Tibial artery (tissue), 4 donors: ENCODE data around the gene IL20RA.

Experiments used
- DNase-seq, 2 donors: peaks; one replicate each; pipeline ENCODE4 v3.0.0-alpha.2; 2019
- H3K27ac ChIP-seq, 2 donors: fragments of 200-600 bp; sonication (generic) in 1 of 2; 1 replicate in 1 of 2; 2 replicates in 1 of 2; pipeline ENCODE4 v1.5.1; 2018 to 2019; ENCODE audit warnings: mild to moderate bottlenecking in 1 of 2
- H3K27me3 ChIP-seq, 2 donors: fragments of 200-600 bp; sonication (generic) in 1 of 2; one replicate each; pipeline versions ENCODE4 v1.5.1 to v1.6.0; 2016 to 2019
- H3K36me3 ChIP-seq, 3 donors: fragments of 200-600 bp; sonication (generic) in 2 of 3; one replicate each; pipeline ENCODE4 v1.5.1; 2016 to 2019; ENCODE audit warnings: mild to moderate bottlenecking in 2 of 3
- H3K4me1 ChIP-seq, 4 donors: fragments of 200-600 bp; sonication (generic) in 2 of 4; 1 replicate in 3 of 4; 2 replicates in 1 of 4; pipeline ENCODE4 v1.5.1; 2016 to 2019
- H3K4me3 ChIP-seq, 2 donors: fragments of 200-600 bp; sonication (generic) in 1 of 2; 1 replicate in 1 of 2; 2 replicates in 1 of 2; pipeline ENCODE4 v1.5.1; 2018 to 2019; ENCODE audit warnings: mild to moderate bottlenecking in 2 of 2
- H3K9me3 ChIP-seq, 3 donors: fragments of 200-600 bp; sonication (generic) in 1 of 3; one replicate each; pipeline ENCODE4 v1.5.1; 2016 to 2019
- CTCF ChIP-seq, 2 experiments: fragments of 200-600 bp in 1 of 2; fragments of 450-650 bp in 1 of 2; IDR thresholded peaks; one replicate each; pipeline ENCODE4 v1.5.1; 2017 to 2019; ENCODE audit warnings: antibody characterized with exemption in 2 of 2, mild to moderate bottlenecking in 1 of 2, moderate library complexity in 1 of 2
- intact Hi-C: fragments of 100-400 bp; cut with DNase I; formaldehyde crosslinking; loops from one replicate; pipeline ENCODE4 v1.15.0; 2023; ENCODE audit warnings: low total_unique reads

The IL20RA gene

DNA sequence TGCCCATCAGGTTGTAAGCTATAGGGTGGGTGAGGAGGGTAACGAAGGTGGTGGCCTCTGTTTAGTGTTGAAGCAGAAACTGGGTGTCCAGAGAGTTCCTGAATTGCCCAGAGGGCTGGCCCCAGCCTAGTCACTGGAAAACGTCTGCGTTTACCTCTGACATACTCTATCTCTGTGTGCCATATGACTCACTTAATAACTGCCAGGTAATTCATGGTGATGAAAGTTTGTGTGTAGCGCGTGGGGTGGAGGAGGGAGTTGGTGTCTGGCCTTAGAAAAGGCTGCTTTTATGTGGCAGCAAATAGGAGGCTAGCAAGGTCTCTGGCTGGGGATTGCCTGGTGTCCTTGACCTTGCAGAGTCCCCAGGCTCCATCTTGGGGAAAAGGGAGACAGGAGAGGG is 75.3 kb downstream of the IL20RA start:
- intact Hi-C loops, result no loop called here
- no peak for TF ChIP-seq CTCF (IDR thresholded peaks at IDR 0.05)
- Histone ChIP-seq H3K9me3 (no peaks in the 10 kb centered on the region), H3K36me3 (no peaks in the 10 kb centered on the region), H3K4me1 (peaks cover 0 to 3% (median 0%) of the 10 kb centered on the region in 4 donors), H3K27ac (no peak overlapping the region), H3K4me3 (no peak overlapping the region), H3K27me3 (peaks cover 0 to 10% of the 10 kb centered on the region in 2 donors)
- no peak for DNase-seq

DNA sequence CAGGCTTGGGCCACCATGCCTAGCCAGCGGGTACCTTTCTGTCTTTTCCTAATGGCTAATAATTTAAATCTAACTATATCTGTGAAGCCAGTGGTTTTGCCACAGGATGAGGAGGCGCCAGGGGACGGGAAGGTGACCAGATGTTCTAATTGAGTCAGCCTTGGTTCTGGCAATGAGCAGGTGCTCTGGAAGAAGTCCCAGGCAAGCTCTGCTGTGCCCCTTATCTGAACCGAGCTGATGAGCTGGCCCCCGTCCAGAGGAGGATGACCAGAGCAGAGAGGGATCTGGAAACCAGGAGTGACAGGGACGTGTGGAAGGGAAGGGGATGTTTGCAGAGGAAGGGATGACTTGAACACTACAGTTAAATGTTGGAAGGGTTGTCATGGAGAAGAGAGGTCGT is 75.9 kb downstream of the IL20RA start:
- DNase-seq, result no peak
- intact Hi-C loops, result no loop called here
- Histone ChIP-seq H3K4me3 (no peak overlapping the region), H3K27ac (no peak overlapping the region), H3K36me3 (no peaks in the 10 kb centered on the region), H3K9me3 (no peaks in the 10 kb centered on the region), H3K27me3 (peaks cover 0 to 10% of the 10 kb centered on the region in 2 donors), H3K4me1 (peaks cover 0 to 3% (median 0%) of the 10 kb centered on the region in 4 donors)
- TF ChIP-seq CTCF (IDR thresholded peaks at IDR 0.05), result no peak

DNA sequence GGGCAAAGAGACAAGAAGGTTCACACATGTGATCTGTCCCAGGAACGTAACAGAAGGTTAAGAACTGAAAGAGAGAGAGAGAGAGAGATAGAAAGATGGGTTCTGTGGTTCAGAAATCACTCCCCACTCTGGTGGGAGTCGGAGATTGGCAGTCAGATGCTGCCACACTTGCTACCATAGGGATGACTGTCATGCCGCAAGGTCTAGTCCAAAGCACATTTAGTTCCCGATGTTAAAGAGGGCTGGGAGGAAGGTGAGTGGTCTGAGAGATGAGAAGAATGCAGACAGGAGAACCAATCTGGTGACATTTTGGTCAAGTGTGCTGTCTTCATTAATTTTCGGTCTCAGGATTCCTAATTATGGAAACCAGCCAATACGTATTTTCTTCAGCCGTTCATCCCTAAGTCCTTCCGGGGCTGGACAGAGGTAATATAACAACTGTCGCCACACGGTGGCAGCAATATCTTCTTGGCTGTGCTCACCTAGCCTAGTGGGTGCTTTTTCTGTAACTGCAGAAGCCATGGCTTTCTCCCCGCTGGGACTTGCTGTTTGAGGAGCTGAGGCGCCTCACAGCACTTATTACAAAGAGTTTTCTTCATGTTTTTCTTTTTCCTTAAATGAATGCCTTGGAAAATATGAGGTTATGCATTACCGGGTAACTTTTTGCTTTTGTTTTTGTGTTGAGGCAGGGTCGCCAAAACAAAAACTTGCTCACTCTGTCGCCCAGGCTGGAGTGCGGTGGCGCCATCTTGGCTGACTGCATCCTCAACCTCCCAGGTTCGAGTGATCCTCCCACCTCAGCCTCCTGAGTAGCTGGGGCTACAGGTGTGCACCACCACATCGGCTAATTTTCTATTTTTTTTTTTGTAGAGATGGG is 76.7 kb downstream of the IL20RA start:
- intact Hi-C loops, result no loop called here
- Histone ChIP-seq H3K4me1 (peaks cover 0 to 3% (median 0%) of the 10 kb centered on the region in 4 donors), H3K27me3 (peaks cover 0 to 10% of the 10 kb centered on the region in 2 donors), H3K27ac (no peak overlapping the region), H3K4me3 (no peak overlapping the region), H3K36me3 (no peaks in the 10 kb centered on the region), H3K9me3 (no peaks in the 10 kb centered on the region)
- TF ChIP-seq CTCF (IDR thresholded peaks at IDR 0.05), result peak; percentile 33 to 41
- DNase-seq, result peak in 1 of 2 donors; percentile 59

- Histone ChIP-seq H3K36me3 (no peaks in the 10 kb centered on the region), H3K4me1 (peaks cover 0 to 3% (median 0%) of the 10 kb centered on the region in 4 donors), H3K27me3 (peaks cover 0 to 10% of the 10 kb centered on the region in 2 donors), H3K27ac (no peak overlapping the region), H3K4me3 (no peak overlapping the region), H3K9me3 (no peaks in the 10 kb centered on the region)
- no peak for TF ChIP-seq CTCF (IDR thresholded peaks at IDR 0.05)
- intact Hi-C loops, result no loop called here
- DNase-seq, result no peak
These were observed 80.4 kb downstream of the IL20RA start for GRCh38 chr6:136964398-136964797.

- Histone ChIP-seq H3K36me3 (no peaks in the 10 kb centered on the region), H3K27ac (no peak overlapping the region), H3K4me3 (no peak overlapping the region), H3K9me3 (no peaks in the 10 kb centered on the region), H3K4me1 (peaks cover 0 to 2% (median 0%) of the 10 kb centered on the region in 4 donors), H3K27me3 (peaks cover 0 to 18% of the 10 kb centered on the region in 2 donors)
- no peak for TF ChIP-seq CTCF (IDR thresholded peaks at IDR 0.05)
- DNase-seq, result no peak
- intact Hi-C loops, result no loop called here
These were observed 81.5 kb downstream of the IL20RA start for GRCh38 chr6:136963259-136963658.
